Superior temporal gyrus (tissue), 1 donor: ENCODE results near the gene C7.
"Not testable (repeated sequence)": the region's sequence is repeated elsewhere in the genome, so short reads cannot be mapped to it uniquely, and the experiment has no call there.

ENCODE experiments used
- DNase-seq: peaks from one replicate; pipeline ENCODE4 v3.0.0-alpha.2; 2016; ENCODE audit errors: extremely low spot score

Gene C7

DNA sequence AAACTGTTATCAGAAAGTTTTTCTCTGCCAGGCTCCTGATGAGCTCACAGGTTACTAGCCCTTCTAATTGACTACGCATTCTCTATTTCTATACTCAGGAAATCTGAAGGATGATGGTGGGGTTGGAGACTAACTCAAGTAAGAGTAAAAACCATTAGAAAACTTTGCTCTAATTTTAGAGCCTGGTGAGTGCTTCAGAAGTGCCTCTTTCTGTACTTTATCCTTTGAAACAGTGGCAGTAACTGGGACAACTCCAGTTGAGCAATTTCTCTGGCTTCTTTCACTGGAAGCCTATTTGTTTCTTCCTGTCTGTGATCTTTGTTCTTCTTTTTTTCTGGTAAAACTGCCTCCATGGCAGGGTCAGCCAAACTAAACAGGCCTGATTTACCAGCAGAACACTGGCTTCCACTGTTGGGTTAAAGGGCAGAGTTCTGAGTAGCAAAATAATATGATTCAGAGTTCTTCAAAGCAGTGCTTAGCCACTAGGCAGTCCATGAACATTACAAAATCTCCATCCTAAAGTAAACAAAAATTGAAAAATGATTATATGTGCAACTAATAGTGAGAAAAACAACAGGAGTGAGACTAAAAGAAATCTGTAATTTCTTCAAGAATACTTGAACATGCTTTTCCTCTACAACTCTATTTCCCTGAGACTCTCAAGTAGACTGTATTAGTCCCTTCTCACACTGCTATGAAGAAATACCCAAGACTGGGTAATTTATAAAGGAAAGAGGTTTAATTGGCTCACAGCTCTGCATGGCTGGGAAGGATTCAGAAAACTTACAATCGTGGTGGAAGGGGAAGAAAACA lies 82.1 kb downstream of the C7 start:
- no peak for DNase-seq

DNA sequence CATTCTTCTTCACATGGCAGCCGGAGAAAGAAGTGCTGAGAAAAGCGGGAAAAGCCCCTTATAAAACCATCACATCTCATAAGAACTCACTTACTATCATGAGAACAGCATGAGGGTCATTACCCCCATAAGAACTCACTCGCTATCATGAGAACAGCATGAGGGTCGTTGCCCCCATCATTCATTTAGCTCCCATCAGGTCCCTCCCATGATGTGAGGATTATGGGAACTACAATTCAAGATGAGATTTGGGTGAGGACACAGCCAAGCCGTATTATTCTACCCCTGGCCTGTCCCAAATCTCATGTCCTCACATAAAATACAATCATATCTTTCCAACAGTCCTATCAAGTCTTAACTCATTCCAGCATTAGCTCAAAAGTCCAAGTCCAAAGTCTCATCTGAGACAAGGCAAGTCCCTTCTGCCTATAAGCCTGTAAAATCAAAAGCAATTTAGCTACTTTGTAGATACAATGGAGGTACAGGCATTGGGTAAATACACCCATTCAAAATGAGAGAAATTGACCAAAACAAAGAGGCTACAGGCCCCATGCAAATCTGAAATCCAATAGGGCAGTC lies 82.8 kb downstream of the C7 start:
- DNase-seq, result no peak

DNA sequence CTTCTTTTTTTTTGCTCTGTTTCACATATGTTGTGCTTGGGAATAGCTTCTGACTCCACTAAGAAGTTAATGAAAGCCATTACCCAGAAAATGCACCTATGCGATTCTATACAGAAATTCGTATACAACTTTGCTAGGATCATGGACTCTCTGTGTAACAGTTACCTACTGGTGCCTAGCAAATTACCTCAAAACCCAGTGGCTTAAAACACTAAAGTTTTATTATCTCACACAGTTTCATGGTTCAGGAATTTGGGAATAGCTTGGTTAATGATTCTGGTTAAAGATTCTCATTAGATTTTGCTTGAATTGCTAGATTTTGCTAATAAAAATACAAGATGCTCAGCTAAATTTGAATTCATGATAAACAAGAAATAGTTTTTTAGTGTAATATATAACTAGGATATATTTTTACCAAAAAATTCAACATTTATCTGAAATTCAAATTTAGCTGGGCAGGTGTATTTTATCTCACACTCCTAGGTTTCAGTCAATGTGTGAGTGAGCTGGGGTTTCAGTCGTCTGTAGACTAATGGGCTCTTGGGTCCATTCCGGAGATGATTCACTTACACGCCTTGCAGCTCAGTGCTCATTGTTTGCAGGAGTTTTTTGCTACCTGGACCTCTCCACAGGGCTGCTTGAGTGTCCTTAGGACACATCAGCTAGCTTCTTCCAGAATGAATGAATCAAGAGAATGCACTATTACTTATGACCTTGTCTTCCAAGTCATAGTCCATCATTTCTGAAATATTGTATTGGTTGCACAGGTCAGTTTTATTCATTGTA lies 86.7 kb downstream of the C7 start:
- DNase-seq, result no peak

DNA sequence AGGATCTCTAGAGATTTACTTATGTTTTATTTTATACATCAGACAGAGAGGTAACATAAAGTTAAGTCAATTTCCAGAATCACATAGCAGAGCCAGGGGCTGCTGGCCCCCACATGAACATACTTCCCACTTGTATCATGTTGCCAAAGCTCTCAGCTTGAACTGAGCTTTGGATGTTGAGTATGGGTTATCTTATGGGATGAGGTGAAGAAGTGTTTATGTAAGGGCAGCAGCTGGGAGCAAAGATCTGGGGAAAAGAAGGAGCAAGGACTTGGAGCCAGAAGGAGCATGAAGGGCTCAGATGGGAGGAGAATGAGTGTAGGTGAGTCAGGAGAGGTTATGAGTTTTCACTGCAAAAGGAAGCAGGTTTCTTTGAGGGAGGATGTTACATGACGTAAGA lies 89.8 kb downstream of the C7 start:
- no peak for DNase-seq

DNA sequence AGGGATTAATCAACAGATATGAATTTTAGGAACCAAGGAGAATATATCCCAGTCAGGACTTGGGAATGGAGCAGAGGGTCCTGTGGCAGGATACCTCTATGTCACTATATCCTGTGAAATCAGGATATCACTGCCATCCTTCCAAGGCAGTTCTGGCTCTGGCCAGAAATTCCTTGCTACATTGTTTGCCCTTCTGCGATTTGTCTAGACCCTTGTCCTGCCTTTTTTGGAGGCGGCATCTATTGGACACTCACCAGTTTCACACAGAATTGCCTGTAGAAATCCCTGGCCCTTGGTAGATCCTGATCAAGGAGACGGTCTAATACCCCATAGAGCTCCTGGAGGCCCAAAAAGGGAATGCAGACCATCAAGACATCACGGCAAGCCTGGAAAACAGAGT lies 90.7 kb downstream of the C7 start:
- no peak for DNase-seq

DNA sequence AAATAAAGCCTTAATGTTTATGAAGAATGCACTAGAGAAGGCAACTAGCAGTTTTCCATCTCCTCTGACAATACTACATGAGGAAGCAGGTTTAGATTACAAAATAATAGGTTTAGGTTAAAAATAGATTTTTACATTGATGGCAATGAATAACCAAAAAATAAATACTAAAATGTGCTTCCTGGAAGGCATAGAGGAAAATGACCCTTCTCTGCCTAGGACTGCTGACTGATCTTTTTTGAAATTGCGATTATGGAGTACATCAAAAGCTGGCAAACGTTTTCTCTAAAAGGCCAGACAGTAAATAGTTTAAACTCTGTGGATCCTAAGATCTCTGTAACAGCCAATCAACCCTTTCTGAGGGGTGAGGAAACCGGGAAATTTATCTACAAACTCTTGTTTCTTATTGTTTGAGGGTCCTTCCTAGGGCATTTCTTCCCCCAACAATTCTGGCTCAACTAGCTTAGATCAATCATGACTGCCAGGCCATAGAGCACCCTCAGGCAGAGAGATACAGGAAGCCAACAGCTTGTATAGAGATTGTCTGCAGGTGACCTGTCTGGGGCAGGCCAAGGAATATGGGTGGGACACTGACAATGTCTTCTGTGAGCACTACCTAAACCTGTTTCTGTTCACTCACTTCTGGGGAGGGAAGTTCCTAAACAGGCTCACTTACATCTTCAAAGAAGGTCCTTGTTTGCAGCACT lies 94.5 kb downstream of the C7 start:
- no peak for DNase-seq

DNA sequence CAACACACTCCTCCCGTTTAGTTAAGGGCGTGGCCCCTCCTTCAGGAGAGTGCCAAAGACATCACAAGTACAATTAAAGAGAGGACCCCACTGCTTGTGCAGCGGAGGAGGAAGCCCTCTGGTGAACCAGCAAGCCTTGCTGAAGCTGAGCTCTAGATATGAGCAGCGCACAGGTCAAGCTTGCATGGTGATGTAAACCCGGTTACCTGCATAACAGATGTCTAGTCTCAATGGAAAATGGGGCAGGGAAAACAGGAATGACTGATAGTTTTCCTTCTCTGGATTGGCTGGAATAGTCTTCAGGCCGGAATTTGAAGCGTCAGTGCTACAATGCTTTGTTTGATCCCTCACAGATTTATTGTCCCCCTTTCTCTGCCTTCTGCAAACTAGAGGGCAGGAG lies 95.6 kb downstream of the C7 start:
- no peak for DNase-seq

DNA sequence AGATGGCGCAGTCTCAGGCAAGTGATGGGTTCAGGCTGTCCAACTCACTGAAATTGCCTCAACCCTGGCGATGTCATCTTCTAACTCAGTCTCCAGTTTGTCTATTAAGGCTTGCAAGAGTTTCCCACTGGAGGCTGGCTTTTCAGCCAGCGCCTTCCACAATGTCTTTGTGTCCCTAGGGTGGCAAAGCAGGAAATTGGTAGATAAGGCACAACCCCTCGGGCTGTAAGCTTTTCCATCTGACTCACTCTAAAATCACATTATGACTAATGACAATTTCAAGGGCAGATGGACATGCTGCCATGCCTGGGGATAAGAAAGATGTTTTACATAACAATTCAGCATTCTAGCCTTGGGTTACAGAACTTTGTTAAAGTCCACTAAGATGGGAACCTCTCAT lies 99.9 kb downstream of the C7 start:
- no peak for DNase-seq

DNA sequence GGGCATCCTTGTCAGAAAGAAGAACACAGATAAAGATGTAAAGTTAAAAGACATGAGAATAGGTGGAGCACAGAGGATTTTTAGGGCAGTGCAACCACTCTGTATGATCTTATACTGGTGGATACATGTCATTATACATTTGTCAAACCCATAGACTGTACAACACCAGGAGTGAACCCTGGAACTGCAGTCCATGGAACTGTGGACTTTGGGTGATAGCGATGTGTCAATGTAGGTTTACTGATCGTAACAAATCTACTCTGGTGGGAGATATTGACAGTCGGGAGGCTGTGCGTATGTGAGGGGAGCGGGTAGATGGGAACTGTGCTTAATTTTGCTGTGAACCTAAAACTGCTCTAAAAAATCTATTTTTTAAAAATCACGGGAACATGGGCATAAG lies 101.3 kb downstream of the C7 start:
- DNase-seq, result no peak

DNA sequence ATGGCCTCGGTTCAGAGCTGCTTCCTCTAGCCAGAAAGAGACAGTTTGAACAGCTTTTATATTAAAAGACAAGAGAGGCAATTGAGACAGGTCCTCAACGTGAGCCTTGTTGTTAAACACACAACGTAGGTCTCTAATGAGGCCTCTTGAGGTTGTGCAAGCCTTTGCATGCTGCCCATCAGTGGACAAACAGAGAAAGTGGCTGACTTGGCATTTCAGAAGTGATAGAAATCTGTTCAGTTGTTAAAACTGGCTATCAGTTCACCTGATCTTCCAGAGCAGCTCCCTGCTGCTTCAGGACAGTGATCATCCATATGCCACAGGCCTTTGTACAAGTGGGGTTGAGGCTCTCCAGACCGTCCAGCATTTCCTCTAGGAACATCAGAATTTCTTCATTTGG lies 103.0 kb downstream of the C7 start:
- no peak for DNase-seq

DNA sequence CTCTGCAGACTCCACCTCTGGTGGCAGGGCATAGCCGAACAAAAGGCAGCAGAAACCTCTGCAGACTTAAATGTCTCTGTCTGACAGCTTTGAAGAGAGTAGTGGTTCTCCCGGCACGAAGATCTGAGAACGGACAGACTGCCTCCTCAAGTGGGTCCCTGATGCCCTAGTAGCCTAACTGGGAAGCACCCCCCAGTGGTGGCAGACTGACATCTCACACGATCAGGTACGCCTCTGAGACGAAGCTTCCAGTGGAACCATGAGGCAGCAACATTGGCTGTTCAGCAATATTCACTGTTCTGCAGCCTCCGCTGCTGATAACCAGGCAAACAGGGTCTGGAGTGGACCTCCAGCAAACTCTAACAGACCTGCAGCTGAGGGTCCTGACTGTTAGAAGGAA lies 113.3 kb downstream of the C7 start:
- not testable (repeated sequence) for DNase-seq
